OCI-LY1 (cell line): ENCODE measurements around the gene CDKN2B.

Experiments
- H2AFZ ChIP-seq: fragments of 200-600 bp; sonication (generic), shearing (Covaris generic); 2 replicates; pipeline ENCODE4 v1.6.0; 2014; ENCODE audit warnings: antibody characterized with exemption, mild to moderate bottlenecking, low read length
- H3F3A ChIP-seq: fragments of 200-600 bp; sonication (generic), shearing (Covaris generic); 2 replicates; pipeline ENCODE4 v1.6.0; 2014; ENCODE audit warnings: mild to moderate bottlenecking, antibody characterized with exemption, low read length, moderate library complexity; ENCODE audit not compliant: insufficient read depth
- H3K27ac ChIP-seq: fragments of 200-600 bp; sonication (generic); 2 replicates; pipeline ENCODE4 v1.5.1; 2014; ENCODE audit warnings: low read length, mixed run types, mild to moderate bottlenecking, low read depth; ENCODE audit not compliant: poor library complexity, severe bottlenecking
- H3K27me3 ChIP-seq: fragments of 200-600 bp; sonication (generic); 2 replicates; pipeline ENCODE4 v1.6.0; 2014; ENCODE audit warnings: antibody characterized with exemption, mild to moderate bottlenecking, low read length, moderate library complexity; ENCODE audit not compliant: insufficient read depth
- H3K36me3 ChIP-seq: fragments of 200-600 bp; sonication (generic); 2 replicates; pipeline ENCODE4 v1.6.1; 2014; ENCODE audit warnings: mild to moderate bottlenecking, antibody characterized with exemption, low read length, moderate library complexity, mixed read lengths; ENCODE audit not compliant: insufficient read depth
- H3K4me1 ChIP-seq: fragments of 200-600 bp; sonication (generic); 2 replicates; pipeline ENCODE4 v1.5.1; 2014; ENCODE audit warnings: mild to moderate bottlenecking, low read length, moderate library complexity; ENCODE audit not compliant: insufficient read depth, severe bottlenecking
- H3K4me2 ChIP-seq: fragments of 200-600 bp; sonication (generic), shearing (Covaris generic); 2 replicates; pipeline ENCODE4 v1.6.1; 2014; ENCODE audit warnings: low read length
- H3K4me3 ChIP-seq: fragments of 200-600 bp; sonication (generic); 2 replicates; pipeline ENCODE4 v1.5.1; 2014; ENCODE audit warnings: low read length, low read depth, mild to moderate bottlenecking, mixed read lengths; ENCODE audit not compliant: poor library complexity, severe bottlenecking
- H3K79me2 ChIP-seq: fragments of 200-600 bp; shearing (Covaris generic); 2 replicates; pipeline ENCODE4 v1.6.1; 2016; ENCODE audit warnings: mixed run types, low read length, mixed read lengths; ENCODE audit not compliant: insufficient read depth
- H3K9ac ChIP-seq: fragments of 200-600 bp; sonication (generic), shearing (Covaris generic); 2 replicates; pipeline ENCODE4 v1.6.1; 2014; ENCODE audit warnings: mild to moderate bottlenecking, low read length, mixed read lengths
- H3K9me2 ChIP-seq: fragments of 200-600 bp; sonication (generic), shearing (Covaris generic); 2 replicates; pipeline ENCODE4 v1.6.1; 2014; ENCODE audit warnings: low read depth, mild to moderate bottlenecking, low read length, mixed read lengths
- H3K9me3 ChIP-seq: fragments of 200-600 bp; shearing (Covaris generic); 2 replicates; pipeline ENCODE4 v1.6.1; 2014; ENCODE audit warnings: low read length, mixed read lengths
- H4K20me1 ChIP-seq: fragments of 200-600 bp; sonication (generic), shearing (Covaris generic); 2 replicates; pipeline ENCODE4 v1.6.0; 2016; ENCODE audit warnings: mild to moderate bottlenecking, low read length; ENCODE audit not compliant: insufficient read depth
- EZH2 ChIP-seq: fragments of 200-600 bp; sonication (generic), shearing (Covaris generic); IDR thresholded peaks from 2 replicates; pipeline ENCODE4 v1.8.0; 2017; ENCODE audit warnings: borderline replicate concordance, mixed run types, mild to moderate bottlenecking, antibody characterized with exemption, low read length, moderate library complexity, mixed read lengths
- TF ChIP-seq, protein P1 (sequence below): fragments of 200-600 bp; sonication (generic), shearing (Covaris generic); IDR thresholded peaks from 2 replicates; pipeline ENCODE4 v1.5.1; 2017; ENCODE audit warnings: mild to moderate bottlenecking, antibody characterized with exemption, low read length, moderate library complexity, mixed read lengths

Gene CDKN2B

DNA sequence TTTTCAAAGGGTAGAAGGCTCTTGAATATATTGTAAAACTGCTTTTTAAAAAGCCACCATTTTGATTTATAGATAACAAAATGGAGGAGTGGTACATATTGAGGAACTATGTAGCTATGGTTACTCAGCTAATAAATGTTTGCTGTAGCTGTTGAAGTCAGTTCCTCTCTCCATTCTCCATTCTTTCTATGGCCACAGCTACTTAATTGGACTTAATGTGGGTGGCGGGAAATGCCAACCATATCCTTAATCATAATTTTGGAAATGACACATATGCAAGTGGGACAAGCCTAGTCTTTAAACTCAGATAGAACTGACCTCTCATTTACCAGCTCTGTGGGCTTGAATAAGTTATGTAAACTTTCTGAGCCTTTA lies 25.6 kb downstream of the CDKN2B start:
- Histone ChIP-seq H3K79me2 (peaks cover 84% of the 10 kb centered on the region), H3K4me2 (no peak overlapping the region), H3K4me3 (no peak overlapping the region), H2AFZ (no peak overlapping the region), H4K20me1 (no peaks in the 10 kb centered on the region), H3K27me3 (no peaks in the 10 kb centered on the region), H3K9me3 (no peaks in the 10 kb centered on the region), H3K36me3 (peaks cover 13% of the 10 kb centered on the region; the same call in 1 of the 2 replicates), H3K4me1 (peaks cover 67% of the 10 kb centered on the region), H3K9ac (no peak overlapping the region), H3F3A (0 out of 2 replicates have a peak, but pooled peaks cover 4% of the 10 kb centered on the region), H3K9me2 (no peaks in the 10 kb centered on the region), H3K27ac (peak overlapping the region; percentile 38)
- TF ChIP-seq, protein P1, sequence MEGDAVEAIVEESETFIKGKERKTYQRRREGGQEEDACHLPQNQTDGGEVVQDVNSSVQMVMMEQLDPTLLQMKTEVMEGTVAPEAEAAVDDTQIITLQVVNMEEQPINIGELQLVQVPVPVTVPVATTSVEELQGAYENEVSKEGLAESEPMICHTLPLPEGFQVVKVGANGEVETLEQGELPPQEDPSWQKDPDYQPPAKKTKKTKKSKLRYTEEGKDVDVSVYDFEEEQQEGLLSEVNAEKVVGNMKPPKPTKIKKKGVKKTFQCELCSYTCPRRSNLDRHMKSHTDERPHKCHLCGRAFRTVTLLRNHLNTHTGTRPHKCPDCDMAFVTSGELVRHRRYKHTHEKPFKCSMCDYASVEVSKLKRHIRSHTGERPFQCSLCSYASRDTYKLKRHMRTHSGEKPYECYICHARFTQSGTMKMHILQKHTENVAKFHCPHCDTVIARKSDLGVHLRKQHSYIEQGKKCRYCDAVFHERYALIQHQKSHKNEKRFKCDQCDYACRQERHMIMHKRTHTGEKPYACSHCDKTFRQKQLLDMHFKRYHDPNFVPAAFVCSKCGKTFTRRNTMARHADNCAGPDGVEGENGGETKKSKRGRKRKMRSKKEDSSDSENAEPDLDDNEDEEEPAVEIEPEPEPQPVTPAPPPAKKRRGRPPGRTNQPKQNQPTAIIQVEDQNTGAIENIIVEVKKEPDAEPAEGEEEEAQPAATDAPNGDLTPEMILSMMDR, result no peak
- TF ChIP-seq EZH2, result no peak

DNA sequence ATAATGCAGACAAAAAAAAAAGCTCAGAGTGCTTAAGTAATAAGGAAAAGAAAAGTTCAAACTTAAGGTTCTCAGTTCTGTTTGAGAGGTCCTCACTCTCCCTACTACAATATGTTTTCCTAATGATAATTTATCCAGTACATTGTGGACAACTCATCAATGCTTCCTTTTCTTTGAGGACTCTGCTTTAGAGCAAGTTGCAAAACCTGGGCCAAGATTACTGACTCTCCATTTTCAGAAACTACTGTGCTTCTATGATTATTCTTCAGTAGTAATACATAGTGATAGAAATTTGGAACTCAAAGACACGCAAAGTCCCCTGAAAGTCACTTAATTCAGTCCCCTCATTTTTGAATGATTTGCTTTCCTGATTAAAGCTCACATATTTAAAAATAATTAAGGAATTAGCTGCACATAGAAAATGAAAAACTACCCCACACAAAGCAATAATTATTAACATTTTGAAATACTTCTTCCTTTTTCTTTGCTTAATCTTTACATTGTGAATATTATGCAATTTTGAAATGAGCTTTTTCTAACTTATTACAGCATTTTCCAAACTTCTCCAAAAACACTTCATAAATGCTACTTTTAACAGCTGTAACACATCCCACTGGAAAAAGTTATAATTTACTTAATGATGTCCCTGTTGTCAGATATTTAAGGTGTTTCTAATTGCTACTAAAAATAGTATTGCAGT lies 26.1 kb downstream of the CDKN2B start:
- Histone ChIP-seq H3K27ac (no peak overlapping the region), H3K4me2 (no peak overlapping the region), H3K9me2 (no peaks in the 10 kb centered on the region), H3K36me3 (peaks cover 9% of the 10 kb centered on the region; the same call in 1 of the 2 replicates), H2AFZ (no peak overlapping the region), H3K4me3 (no peak overlapping the region), H3K4me1 (peaks cover 63% of the 10 kb centered on the region), H3K9me3 (no peaks in the 10 kb centered on the region), H3K27me3 (no peaks in the 10 kb centered on the region), H3K79me2 (peaks cover 82% of the 10 kb centered on the region), H4K20me1 (no peaks in the 10 kb centered on the region), H3K9ac (no peak overlapping the region), H3F3A (0 out of 2 replicates have a peak, but pooled peaks cover 2% of the 10 kb centered on the region)
- TF ChIP-seq, protein P1, result no peak
- TF ChIP-seq EZH2, result no peak

DNA sequence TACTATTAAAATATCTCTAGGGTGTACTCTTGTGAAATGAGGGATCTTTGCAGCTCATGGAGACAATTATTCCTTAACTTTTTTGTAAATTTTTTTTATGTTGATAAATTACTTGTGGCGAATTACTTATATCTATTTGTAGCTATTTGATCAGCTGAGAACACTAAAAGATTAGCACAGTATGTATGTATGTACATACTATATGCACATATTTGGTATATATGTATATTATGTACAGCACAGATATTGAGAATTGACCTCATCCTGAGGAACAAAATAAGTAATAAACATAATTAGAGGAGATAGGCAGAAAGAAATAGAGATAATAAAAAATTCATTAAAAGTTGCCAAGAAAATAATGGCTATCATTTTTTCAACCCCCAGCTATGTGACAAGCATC lies 26.7 kb downstream of the CDKN2B start:
- Histone ChIP-seq H3K79me2 (peaks cover 80% of the 10 kb centered on the region), H3K9me3 (no peaks in the 10 kb centered on the region)

More for the DNA sequence above, 26.7 kb downstream of the CDKN2B start:
- H3K27ac ChIP-seq, result no peak overlapping the region
- no peak overlapping the region for H2AFZ ChIP-seq
- H3K9ac ChIP-seq, result no peak overlapping the region
- H3K36me3 ChIP-seq, result peaks cover 9% of the 10 kb centered on the region; the same call in 1 of the 2 replicates
- no peak overlapping the region for H3K4me3 ChIP-seq
- no peaks in the 10 kb centered on the region for H3K27me3 ChIP-seq
- TF ChIP-seq, protein P1, result no peak
- TF ChIP-seq EZH2, result no peak
- H4K20me1 ChIP-seq, result no peaks in the 10 kb centered on the region
- no peaks in the 10 kb centered on the region for H3K9me2 ChIP-seq
- no peak overlapping the region for H3K4me2 ChIP-seq
- peaks cover 57% of the 10 kb centered on the region for H3K4me1 ChIP-seq
- no peaks in the 10 kb centered on the region for H3F3A ChIP-seq
